DND-41 (cell line): ENCODE data around the gene SECTM1.

Source experiments
- CTCF ChIP-seq: IDR thresholded peaks from 2 replicates; pipeline ENCODE4 v1.5.1; 2012; ENCODE audit warnings: borderline replicate concordance, low read length, moderate library complexity, mild to moderate bottlenecking; ENCODE audit not compliant: poor library complexity, severe bottlenecking; ENCODE audit errors: extremely low read depth
- EZH2 ChIP-seq: IDR thresholded peaks from 3 replicates; pipeline ENCODE4 v1.6.1; 2012; ENCODE audit warnings: borderline replicate concordance, low read depth, mild to moderate bottlenecking, moderate library complexity, low read length, inconsistent platforms; ENCODE audit not compliant: severe bottlenecking

- peak; percentile 2 for TF ChIP-seq CTCF
- no peak for TF ChIP-seq EZH2
Measured at GRCh38 chr17:82302991-82303943, 30.3 kb downstream of the SECTM1 start.
